Mesenchymal stem cell (in vitro differentiated cells and primary cell): ENCODE measurements around the gene AGAP2.

Experiments
- DNase-seq: peaks from one replicate; pipeline ENCODE4 v3.0.0-alpha.2; 2013
- H2AFZ ChIP-seq: one replicate; pipeline ENCODE4 v1.6.1; 2013; ENCODE audit warnings: low read depth, mild to moderate bottlenecking, control low read depth, inconsistent platforms, low read length, moderate library complexity
- H2AK5ac ChIP-seq: 2 replicates; pipeline ENCODE4 v1.6.1; 2013; ENCODE audit warnings: low read length, moderate library complexity, mild to moderate bottlenecking, inconsistent platforms; ENCODE audit not compliant: severe bottlenecking
- H2BK120ac ChIP-seq: one replicate; pipeline ENCODE4 v1.6.1; 2013; ENCODE audit warnings: low read depth, mild to moderate bottlenecking, inconsistent platforms, low read length, moderate library complexity
- H2BK12ac ChIP-seq, 2 experiments: one replicate each; pipeline ENCODE4 v1.6.1; 2013; ENCODE audit warnings: inconsistent platforms in 2 of 2, low read length in 2 of 2, mild to moderate bottlenecking in 2 of 2, moderate library complexity in 2 of 2, control low read depth in 1 of 2
- H2BK15ac ChIP-seq: one replicate; pipeline ENCODE4 v1.6.1; 2013; ENCODE audit warnings: mild to moderate bottlenecking, low read depth, inconsistent platforms; ENCODE audit not compliant: poor library complexity, severe bottlenecking
- H2BK5ac ChIP-seq: 2 replicates; pipeline ENCODE4 v1.6.1; 2013; ENCODE audit warnings: low read depth, mild to moderate bottlenecking, low read length, control low read depth, inconsistent platforms; ENCODE audit not compliant: poor library complexity, severe bottlenecking
- H3K14ac ChIP-seq, 2 experiments: one replicate each; pipeline ENCODE4 v1.6.1; 2013; ENCODE audit warnings: inconsistent platforms in 2 of 2, low read length in 2 of 2, control low read depth in 1 of 2, mild to moderate bottlenecking in 1 of 2, moderate library complexity in 1 of 2
- H3K18ac ChIP-seq, 2 experiments: one replicate each; pipeline ENCODE4 v1.6.1; 2013; ENCODE audit warnings: inconsistent platforms in 2 of 2, low read length in 2 of 2, control low read depth in 1 of 2, low read depth in 1 of 2, mild to moderate bottlenecking in 1 of 2
- H3K23ac ChIP-seq, 2 experiments: one replicate each; pipeline ENCODE4 v1.6.1; 2013; ENCODE audit warnings: inconsistent platforms in 2 of 2, low read length in 2 of 2, mild to moderate bottlenecking in 2 of 2, moderate library complexity in 2 of 2, control low read depth in 1 of 2
- H3K27ac ChIP-seq: 2 replicates; pipeline ENCODE4 v1.5.1; 2013; ENCODE audit warnings: mild to moderate bottlenecking, moderate library complexity, low read length, control low read depth, inconsistent platforms; ENCODE audit not compliant: poor library complexity, severe bottlenecking
- H3K27me3 ChIP-seq, 2 experiments: 2 replicates each; pipeline versions ENCODE4 v1.6.1 to v1.7.0; 2013; ENCODE audit warnings: low read length in 2 of 2, mild to moderate bottlenecking in 2 of 2, moderate library complexity in 2 of 2, control low read depth in 1 of 2, inconsistent platforms in 1 of 2; ENCODE audit not compliant: control insufficient read depth in 1 of 2, insufficient read depth in 1 of 2
- H3K36me3 ChIP-seq, 2 experiments: 2 replicates each; pipeline versions ENCODE4 v1.6.1 to v1.7.0; 2013; ENCODE audit warnings: low read length in 2 of 2, control low read depth in 1 of 2, inconsistent platforms in 1 of 2, low read depth in 1 of 2, mild to moderate bottlenecking in 1 of 2; ENCODE audit not compliant: insufficient read depth in 2 of 2, control insufficient read depth in 1 of 2
- H3K4ac ChIP-seq, 2 experiments: one replicate each; pipeline ENCODE4 v1.6.1; 2013; ENCODE audit warnings: inconsistent platforms in 2 of 2, low read length in 2 of 2, mild to moderate bottlenecking in 2 of 2, moderate library complexity in 2 of 2, control low read depth in 1 of 2, low read depth in 1 of 2
- H3K4me1 ChIP-seq: 2 replicates; pipeline ENCODE4 v1.6.1; 2013; ENCODE audit warnings: low read depth, low read length, control low read depth; ENCODE audit not compliant: control insufficient read depth, insufficient read depth
- H3K4me2 ChIP-seq: 2 replicates; pipeline ENCODE4 v1.6.1; 2013; ENCODE audit warnings: low read length, mild to moderate bottlenecking, inconsistent platforms; ENCODE audit not compliant: poor library complexity, severe bottlenecking
- H3K4me3 ChIP-seq, 2 experiments: 2 replicates each; pipeline versions ENCODE4 v1.5.1 to v1.7.0; 2013; ENCODE audit warnings: low read length in 2 of 2, mild to moderate bottlenecking in 2 of 2, control low read depth in 1 of 2, low read depth in 1 of 2; ENCODE audit not compliant: insufficient read depth in 1 of 2
- H3K79me1 ChIP-seq: replicated peaks from 2 replicates; pipeline ENCODE4 v1.6.1; 2013; ENCODE audit warnings: mild to moderate bottlenecking, control low read depth, low read length, inconsistent platforms; ENCODE audit not compliant: poor library complexity, severe bottlenecking
- H3K9ac ChIP-seq: 2 replicates; pipeline ENCODE4 v1.7.0; 2013; ENCODE audit warnings: mild to moderate bottlenecking, low read length, moderate library complexity
- H3K9me3 ChIP-seq: 2 replicates; pipeline ENCODE4 v1.7.0; 2013; ENCODE audit warnings: mild to moderate bottlenecking, low read length; ENCODE audit not compliant: control insufficient read depth
- H4K8ac ChIP-seq: one replicate; pipeline ENCODE4 v1.6.1; 2013; ENCODE audit warnings: inconsistent platforms, mild to moderate bottlenecking, low read length, moderate library complexity
- H4K91ac ChIP-seq: one replicate; pipeline ENCODE4 v1.6.1; 2013; ENCODE audit warnings: mild to moderate bottlenecking, low read length, inconsistent platforms
- WGBS: methylation state at CpG from one replicate; pipeline ENCODE4 v1.1.7; 2013; ENCODE audit warnings: mixed read lengths; 5-methylcytosine and 5-hydroxymethylcytosine counted together

Gene AGAP2

DNA sequence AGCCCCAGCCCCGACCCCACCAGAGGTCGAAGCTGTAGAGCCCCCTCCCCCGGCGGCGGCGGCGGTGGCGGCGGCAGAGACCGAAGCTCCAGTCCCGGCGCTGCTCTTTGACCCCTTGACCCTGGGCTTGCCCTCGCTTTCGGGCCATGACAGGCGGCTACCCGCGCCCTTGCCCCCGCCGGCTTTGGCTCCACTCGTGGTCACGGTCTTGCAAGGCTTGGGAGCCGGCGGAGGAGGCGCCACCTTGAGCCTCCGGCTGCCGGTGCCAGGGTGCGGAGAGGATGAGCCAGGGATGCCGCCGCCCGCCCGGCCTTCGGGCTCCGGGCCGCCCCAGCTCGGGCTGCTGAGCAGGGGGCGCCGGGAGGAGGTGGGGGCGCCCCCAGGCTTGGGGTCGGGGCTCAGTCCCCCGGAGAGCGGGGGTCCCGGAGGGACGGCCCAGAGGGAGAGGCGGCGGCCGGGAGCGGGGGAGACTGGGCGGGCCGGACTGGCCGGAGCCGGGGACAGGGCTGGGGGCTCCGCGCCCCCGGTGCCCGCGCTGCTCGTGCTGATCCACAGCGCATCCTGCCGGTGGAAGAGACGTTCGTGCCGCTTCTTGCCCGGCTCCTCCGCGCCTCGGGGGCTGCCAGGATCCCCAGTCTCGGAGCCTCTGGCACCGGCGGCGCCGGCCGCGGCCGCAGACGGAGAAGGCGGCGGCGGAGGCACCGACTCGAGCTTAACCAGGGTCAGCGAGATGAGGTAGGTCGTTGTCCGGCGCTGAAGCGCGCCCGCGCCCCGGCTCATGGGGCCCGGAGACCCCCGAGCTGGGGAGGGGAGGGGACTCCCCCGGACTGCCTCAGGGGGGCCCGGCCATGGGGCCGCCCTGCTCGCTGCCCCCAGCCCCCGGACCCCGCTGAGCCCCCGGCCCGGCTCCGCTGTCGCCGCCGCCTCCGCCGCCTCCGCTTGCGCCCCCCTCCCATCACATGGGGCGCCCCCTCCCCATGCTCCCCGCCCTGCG is 778 bp downstream of the AGAP2 start:
- Histone ChIP-seq H2BK15ac (no peak overlapping the region), H3K36me3 (no peaks in the 10 kb centered on the region), H2BK120ac (no peak overlapping the region), H3K4me3 (peak overlapping the region; percentile 3 to 29), H3K4me1 (peaks cover 26% of the 10 kb centered on the region), H3K27ac (no peak overlapping the region), H3K14ac (no peak overlapping the region), H3K9ac (no peak overlapping the region), H2AFZ (no peak overlapping the region), H2BK12ac (no peak overlapping the region), H4K91ac (no peak overlapping the region), H2AK5ac (no peak overlapping the region), H3K27me3 (peaks cover 89 to 91% of the 10 kb centered on the region in 2 experiments), H3K4me2 (peak overlapping the region; percentile 79), H2BK5ac (no peak overlapping the region), H4K8ac (no peak overlapping the region), H3K4ac (no peak overlapping the region), H3K79me1 (no peaks in the 10 kb centered on the region), H3K23ac (peak overlapping the region in 1 of 2 experiments; percentile 27), H3K9me3 (no peaks in the 10 kb centered on the region), H3K18ac (no peak overlapping the region)
- peak; percentile 41 for DNase-seq
- 3% methylated on average over 77 of the region's 110 CpGs for WGBS

DNA sequence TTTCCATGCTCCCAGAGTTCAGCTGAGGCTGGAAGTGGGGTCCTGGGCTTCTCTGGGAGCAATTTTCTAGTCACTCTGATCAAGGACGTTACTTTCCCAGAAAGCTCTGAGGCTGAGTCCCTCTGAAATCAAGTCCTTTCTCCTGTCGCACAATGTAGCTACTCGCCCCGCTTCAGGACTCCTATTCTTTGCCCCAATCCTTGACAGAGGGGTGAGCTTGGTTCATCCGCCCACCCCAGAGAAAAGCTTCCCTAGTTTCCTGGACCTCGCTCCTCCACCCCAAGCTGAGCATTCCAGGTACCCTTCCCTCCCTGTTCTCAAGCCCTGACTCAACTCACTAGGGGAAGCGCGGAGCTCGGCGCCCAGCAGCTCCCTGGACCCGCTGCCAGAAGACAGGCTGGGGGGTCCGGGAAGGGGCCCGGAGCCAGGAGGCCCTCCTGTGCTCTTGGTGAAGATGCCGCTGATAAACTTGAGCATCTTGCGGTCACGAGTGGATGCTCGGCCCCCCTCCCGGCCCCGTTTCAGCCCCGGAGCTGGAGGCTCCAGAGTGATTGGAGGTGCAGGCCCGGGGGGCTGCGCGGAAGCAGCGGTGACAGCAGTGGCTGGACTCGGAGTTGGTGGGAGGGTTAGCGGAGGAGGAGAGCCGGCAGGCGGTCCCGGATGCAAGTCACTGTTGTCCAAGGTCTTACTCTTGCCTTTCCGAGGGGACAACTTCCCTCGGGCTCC is 1.6 kb downstream of the AGAP2 start:
- Histone ChIP-seq H4K91ac (no peak overlapping the region), H3K23ac (peak overlapping the region in 1 of 2 experiments; percentile 75), H2AFZ (no peak overlapping the region), H3K9me3 (no peaks in the 10 kb centered on the region), H4K8ac (no peak overlapping the region), H3K4me2 (peak overlapping the region; percentile 72), H3K79me1 (no peaks in the 10 kb centered on the region), H3K4me3 (peak overlapping the region in 1 of 2 experiments; percentile 44), H3K4me1 (peaks cover 26% of the 10 kb centered on the region), H3K18ac (no peak overlapping the region), H3K4ac (no peak overlapping the region), H3K9ac (no peak overlapping the region), H2BK5ac (no peak overlapping the region), H3K36me3 (no peaks in the 10 kb centered on the region), H3K27me3 (peaks cover 91 to 93% of the 10 kb centered on the region in 2 experiments), H2AK5ac (no peak overlapping the region), H2BK12ac (no peak overlapping the region), H3K14ac (no peak overlapping the region), H2BK120ac (no peak overlapping the region), H2BK15ac (no peak overlapping the region), H3K27ac (no peak overlapping the region)
- WGBS = 2% methylated on average over 22 of the region's 31 CpGs
- DNase-seq = no peak

DNA sequence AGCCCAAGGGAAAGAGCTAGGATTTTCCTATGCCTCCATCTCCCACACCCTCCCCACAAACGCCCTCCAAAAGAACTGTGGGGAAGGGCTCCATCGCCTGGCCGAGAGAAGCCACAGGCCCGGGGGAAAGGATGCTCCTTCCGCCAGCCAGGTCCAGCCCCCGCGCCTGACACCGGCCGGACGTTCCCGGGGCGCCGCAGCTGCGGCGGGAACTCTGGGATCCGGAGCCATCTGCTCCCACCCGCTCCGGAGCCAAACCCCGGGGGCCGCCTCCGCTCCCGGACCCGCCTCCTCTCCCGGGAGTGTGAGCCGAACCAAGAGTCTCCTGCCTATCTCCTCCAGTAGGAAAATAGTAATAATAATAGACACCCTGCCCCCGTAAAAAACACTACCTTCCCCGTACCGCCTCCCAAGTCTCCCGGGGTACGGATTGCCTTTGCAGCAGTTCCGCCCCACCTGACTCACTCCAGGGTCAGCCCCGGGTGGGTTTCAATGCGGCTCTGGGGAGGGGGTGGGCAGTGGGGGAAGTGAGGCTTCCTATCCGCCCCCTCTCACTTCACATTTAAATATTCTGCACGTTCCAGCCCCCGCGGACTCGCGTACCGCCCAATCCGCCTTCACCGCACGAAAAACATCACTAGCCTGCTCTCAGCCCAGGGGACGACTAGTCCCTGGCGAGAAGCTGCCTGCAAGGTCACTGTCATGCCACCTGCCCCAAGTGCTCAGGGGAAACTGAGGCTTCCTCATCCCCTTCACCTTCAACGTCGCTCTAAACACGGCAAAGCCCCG is 2.4 kb downstream of the AGAP2 start:
- no peak overlapping the region for H2BK12ac ChIP-seq
- H3K4me2 ChIP-seq = peak overlapping the region; percentile 72
- peak overlapping the region in 1 of 2 experiments; percentile 44 for H3K4me3 ChIP-seq
- no peak overlapping the region for H3K4ac ChIP-seq
- H2AK5ac ChIP-seq = no peak overlapping the region
- no peak overlapping the region for H3K18ac ChIP-seq
- WGBS = 2% methylated on average over 35 of the region's 49 CpGs
- DNase-seq = peak; percentile 54
- H3K27me3 ChIP-seq = peaks cover 91 to 93% of the 10 kb centered on the region in 2 experiments
- no peak overlapping the region for H2AFZ ChIP-seq
- H2BK15ac ChIP-seq = no peak overlapping the region
- no peak overlapping the region for H2BK5ac ChIP-seq
- no peak overlapping the region for H4K8ac ChIP-seq
- no peaks in the 10 kb centered on the region for H3K36me3 ChIP-seq
- H3K27ac ChIP-seq = no peak overlapping the region
- H2BK120ac ChIP-seq = no peak overlapping the region
- no peak overlapping the region for H4K91ac ChIP-seq
- H3K9ac ChIP-seq = peak overlapping the region; percentile 5
- no peaks in the 10 kb centered on the region for H3K79me1 ChIP-seq
- H3K4me1 ChIP-seq = peaks cover 26% of the 10 kb centered on the region
- no peak overlapping the region for H3K14ac ChIP-seq
- H3K23ac ChIP-seq = peak overlapping the region in 1 of 2 experiments; percentile 75
- H3K9me3 ChIP-seq = no peaks in the 10 kb centered on the region
